ENCODE measurements around the gene SLC24A3. TPM values are rescaled to one million over a fixed set of nuclear protein-coding genes. Genes with fewer than 3 reads are reported as not detected.

The SLC24A3 gene
- total RNA-seq, 1 donor from 2014 or later = not detected

GRCh38 chr20:19599200-19599599 is 386.8 kb downstream of the SLC24A3 start:
- Mint-ChIP-seq H3K4me3 (ENCODE audit: low read depth) (no peak overlapping the region), H3K36me3 (ENCODE audit: low read depth) (no peaks in the 10 kb centered on the region), H3K4me1 (ENCODE audit: low read depth) (no peaks in the 10 kb centered on the region), H3K9me3 (no peaks in the 10 kb centered on the region), H3K27ac (no peak overlapping the region), H3K27me3 (ENCODE audit: low read depth) (no peaks in the 10 kb centered on the region)
- no peak for DNase-seq (ENCODE audit: low spot score)
- intact Hi-C loops (cut with micrococcal nuclease) = no loop called here

- H3K27ac Mint-ChIP-seq = no peak overlapping the region
- no peak for DNase-seq (ENCODE audit: low spot score)
These were observed 387.6 kb downstream of the SLC24A3 start for GRCh38 chr20:19600042-19600441.

DNA sequence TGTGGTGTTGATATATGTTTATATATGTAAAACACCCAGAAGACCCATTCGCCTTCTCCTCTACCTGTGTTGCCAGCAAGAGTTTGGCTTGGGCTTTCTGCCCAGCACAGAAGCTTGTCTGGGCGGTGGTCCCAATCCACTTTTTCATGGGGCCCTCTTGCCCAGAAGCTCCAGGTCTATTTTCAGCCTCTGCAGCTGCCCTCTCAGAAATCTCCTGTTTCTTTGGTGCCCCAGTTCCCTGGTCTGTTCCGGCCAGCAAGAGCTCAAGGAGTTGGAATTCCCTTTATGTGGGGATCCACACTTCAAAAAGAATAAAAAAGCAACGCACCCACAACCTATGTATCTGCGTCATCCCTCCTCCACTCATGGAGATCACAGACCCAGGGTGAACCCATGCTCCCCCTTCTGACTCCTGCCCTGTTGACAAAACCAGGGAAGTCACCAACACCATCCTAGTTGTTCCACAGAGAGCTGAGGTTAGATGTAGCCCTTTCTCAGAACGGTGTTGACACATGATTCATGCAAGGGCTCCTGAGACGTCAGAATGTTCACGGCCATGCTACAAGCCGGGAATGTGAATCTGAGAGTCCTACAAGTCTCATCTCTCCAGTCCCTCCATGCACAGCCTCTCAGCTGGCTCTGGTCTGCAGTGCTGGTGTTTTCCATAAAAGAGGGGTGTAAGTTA is 388.8 kb downstream of the SLC24A3 start:
- no peaks in the 10 kb centered on the region for H3K9me3 Mint-ChIP-seq
- no peak overlapping the region for H3K4me3 Mint-ChIP-seq (ENCODE audit: low read depth)
- no peaks in the 10 kb centered on the region for H3K27me3 Mint-ChIP-seq (ENCODE audit: low read depth)
- H3K4me1 Mint-ChIP-seq (ENCODE audit: low read depth) = no peaks in the 10 kb centered on the region
- H3K36me3 Mint-ChIP-seq (ENCODE audit: low read depth) = no peaks in the 10 kb centered on the region
- DNase-seq (ENCODE audit: low spot score) = no peak
- intact Hi-C loops (cut with micrococcal nuclease) = no loop called here
- no peak overlapping the region for H3K27ac Mint-ChIP-seq

More at GRCh38 chr20:19600042-19600441, 387.6 kb downstream of the SLC24A3 start:
- Mint-ChIP-seq H3K4me3 (ENCODE audit: low read depth) (no peak overlapping the region), H3K4me1 (ENCODE audit: low read depth) (no peaks in the 10 kb centered on the region), H3K36me3 (ENCODE audit: low read depth) (no peaks in the 10 kb centered on the region), H3K27me3 (ENCODE audit: low read depth) (no peaks in the 10 kb centered on the region), H3K9me3 (no peaks in the 10 kb centered on the region)
- intact Hi-C loops (cut with micrococcal nuclease) = no loop called here

DNA sequence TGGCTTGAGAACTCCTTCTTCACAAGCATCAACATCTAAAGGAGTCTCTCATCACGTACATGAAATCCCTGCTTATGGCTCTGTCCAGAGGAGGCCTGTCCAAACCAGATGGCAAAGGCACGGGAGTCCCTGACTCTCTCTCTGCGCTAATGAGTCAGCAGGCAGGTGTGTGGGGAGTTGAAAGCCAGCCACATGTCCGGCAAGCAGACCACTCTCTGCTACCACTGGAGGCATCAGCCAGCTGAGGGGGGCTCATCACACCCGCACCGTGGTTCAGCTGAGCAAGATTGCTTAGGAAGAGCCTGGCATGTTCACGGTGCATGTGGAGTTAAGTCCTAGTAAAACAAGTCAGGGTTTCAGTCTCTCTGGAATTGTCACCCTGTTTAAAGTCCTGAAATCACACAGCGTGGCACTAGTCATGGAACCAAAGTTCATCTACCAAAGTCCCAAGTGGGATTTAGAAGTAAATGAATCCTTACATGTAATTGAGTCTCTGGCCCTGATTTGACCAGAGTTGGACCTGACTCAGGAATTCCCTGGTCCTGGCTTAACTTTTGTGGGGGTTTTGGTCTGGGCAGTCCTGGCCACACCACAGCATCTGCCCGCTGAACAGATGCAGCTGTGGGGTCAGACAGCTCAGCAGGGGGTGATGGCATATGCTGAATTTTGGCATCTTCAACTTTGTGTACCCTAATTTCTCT is 390.4 kb downstream of the SLC24A3 start:
- Mint-ChIP-seq H3K36me3 (ENCODE audit: low read depth) (no peaks in the 10 kb centered on the region), H3K4me3 (ENCODE audit: low read depth) (no peak overlapping the region), H3K27ac (no peak overlapping the region), H3K4me1 (ENCODE audit: low read depth) (peaks cover 8% of the 10 kb centered on the region), H3K27me3 (ENCODE audit: low read depth) (no peaks in the 10 kb centered on the region), H3K9me3 (no peaks in the 10 kb centered on the region)
- no peak for DNase-seq (ENCODE audit: low spot score)
- intact Hi-C loops (cut with micrococcal nuclease) = no loop called here

DNA sequence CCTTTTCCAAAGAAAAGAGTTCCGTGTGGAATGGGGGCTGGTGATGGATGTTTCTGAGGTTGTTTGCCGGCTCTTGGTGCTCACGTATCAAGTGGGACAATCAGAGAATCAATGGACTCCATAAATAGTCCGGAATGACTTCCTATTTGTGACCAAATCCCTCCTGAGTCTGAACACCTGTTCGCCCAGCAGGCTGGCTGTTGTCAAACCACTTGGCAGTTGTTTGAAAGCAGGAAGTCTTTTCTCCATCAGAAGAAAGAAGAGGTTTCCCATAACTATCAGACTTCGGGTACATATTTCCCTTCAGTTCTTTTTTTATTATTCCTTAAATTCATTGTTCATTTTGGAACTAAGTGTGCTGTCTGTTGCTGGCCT is 390.9 kb downstream of the SLC24A3 start:
- DNase-seq (ENCODE audit: low spot score) = no peak
- Mint-ChIP-seq H3K9me3 (no peaks in the 10 kb centered on the region), H3K4me1 (ENCODE audit: low read depth) (peaks cover 8% of the 10 kb centered on the region), H3K36me3 (ENCODE audit: low read depth) (no peaks in the 10 kb centered on the region), H3K27me3 (ENCODE audit: low read depth) (no peaks in the 10 kb centered on the region), H3K27ac (no peak overlapping the region), H3K4me3 (ENCODE audit: low read depth) (no peak overlapping the region)
- intact Hi-C loops (cut with micrococcal nuclease) = no loop called here

DNA sequence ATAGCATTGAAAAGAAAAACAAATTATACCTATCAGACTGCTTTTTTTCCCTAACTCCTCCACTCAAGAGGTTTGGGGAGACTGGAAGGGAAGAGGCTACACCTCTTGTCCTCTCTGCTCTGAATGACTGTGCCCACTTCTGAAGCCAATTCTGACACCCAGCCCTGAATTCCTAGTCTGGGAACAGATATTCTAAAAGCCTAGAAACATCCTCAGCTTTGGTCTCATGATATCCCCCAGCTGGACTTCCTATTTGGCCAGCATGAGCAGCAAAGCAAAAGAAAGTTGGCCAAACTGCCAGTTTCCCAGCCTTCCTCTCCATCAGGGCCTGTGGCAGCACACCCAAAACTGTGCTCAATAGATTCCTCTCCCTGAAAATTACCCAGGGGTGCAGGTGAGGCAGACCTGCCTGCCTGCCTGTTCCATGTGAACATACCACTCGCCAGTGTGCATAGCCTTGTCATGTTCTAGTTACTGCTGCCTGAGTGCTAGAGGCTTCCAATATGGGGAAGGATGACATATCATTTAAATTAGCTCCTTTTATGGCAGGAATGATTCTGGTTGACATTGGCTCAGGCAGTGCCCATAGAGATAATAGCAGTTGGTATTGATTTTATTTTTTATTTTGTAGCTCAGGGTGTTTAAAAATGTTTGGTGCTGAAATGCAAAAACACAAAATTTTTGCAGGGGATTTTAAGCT is 393.5 kb downstream of the SLC24A3 start:
- Mint-ChIP-seq H3K9me3 (no peaks in the 10 kb centered on the region), H3K27me3 (ENCODE audit: low read depth) (no peaks in the 10 kb centered on the region), H3K36me3 (ENCODE audit: low read depth) (no peaks in the 10 kb centered on the region), H3K4me3 (ENCODE audit: low read depth) (no peak overlapping the region), H3K4me1 (ENCODE audit: low read depth) (peaks cover 8% of the 10 kb centered on the region), H3K27ac (no peak overlapping the region)
- intact Hi-C loops (cut with micrococcal nuclease) = no loop called here
- DNase-seq (ENCODE audit: low spot score) = no peak

DNA sequence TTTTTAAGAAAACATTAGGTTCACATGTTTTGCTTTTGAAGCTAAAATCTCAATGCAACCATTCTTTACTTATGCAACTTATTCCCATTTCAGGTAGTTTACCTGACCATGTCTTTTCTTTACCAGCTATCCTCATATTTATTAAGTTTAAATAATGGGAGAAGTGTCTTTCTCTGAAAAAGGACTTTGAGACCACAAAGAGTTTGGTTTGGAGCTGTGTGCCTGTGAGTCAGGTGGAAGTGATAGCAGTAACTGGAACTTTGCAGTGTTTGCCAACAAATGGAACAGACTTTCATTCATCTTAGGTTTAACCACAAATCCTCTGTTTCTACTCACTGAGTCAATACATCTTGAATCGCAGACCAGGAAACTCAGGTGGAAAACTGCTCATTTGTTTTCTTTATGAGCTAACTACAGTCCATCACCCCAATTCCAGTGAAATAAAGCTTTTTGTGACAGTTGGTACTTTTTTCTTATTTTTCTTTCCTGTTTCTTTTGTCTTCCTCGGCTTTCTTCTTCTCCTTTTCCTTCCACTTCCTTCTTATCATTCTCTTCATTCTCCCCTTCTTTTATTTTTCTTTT is 397.3 kb downstream of the SLC24A3 start:
- intact Hi-C loops (cut with micrococcal nuclease) = no loop called here

GRCh38 chr20:19615629-19616028 is 403.2 kb downstream of the SLC24A3 start:
- Mint-ChIP-seq H3K27me3 (ENCODE audit: low read depth) (no peaks in the 10 kb centered on the region), H3K27ac (no peak overlapping the region), H3K4me3 (ENCODE audit: low read depth) (no peak overlapping the region), H3K4me1 (ENCODE audit: low read depth) (peaks cover 8% of the 10 kb centered on the region), H3K36me3 (ENCODE audit: low read depth) (no peaks in the 10 kb centered on the region), H3K9me3 (no peaks in the 10 kb centered on the region)
- intact Hi-C loops (cut with micrococcal nuclease) = no loop called here
- no peak for DNase-seq (ENCODE audit: low spot score)

More for the DNA sequence above, 397.3 kb downstream of the SLC24A3 start:
- DNase-seq (ENCODE audit: low spot score) = no peak
- H3K4me1 Mint-ChIP-seq (ENCODE audit: low read depth) = peaks cover 8% of the 10 kb centered on the region
- no peak overlapping the region for H3K27ac Mint-ChIP-seq
- no peaks in the 10 kb centered on the region for H3K9me3 Mint-ChIP-seq
- H3K27me3 Mint-ChIP-seq (ENCODE audit: low read depth) = no peaks in the 10 kb centered on the region
- H3K4me3 Mint-ChIP-seq (ENCODE audit: low read depth) = no peak overlapping the region
- no peaks in the 10 kb centered on the region for H3K36me3 Mint-ChIP-seq (ENCODE audit: low read depth)

DNA sequence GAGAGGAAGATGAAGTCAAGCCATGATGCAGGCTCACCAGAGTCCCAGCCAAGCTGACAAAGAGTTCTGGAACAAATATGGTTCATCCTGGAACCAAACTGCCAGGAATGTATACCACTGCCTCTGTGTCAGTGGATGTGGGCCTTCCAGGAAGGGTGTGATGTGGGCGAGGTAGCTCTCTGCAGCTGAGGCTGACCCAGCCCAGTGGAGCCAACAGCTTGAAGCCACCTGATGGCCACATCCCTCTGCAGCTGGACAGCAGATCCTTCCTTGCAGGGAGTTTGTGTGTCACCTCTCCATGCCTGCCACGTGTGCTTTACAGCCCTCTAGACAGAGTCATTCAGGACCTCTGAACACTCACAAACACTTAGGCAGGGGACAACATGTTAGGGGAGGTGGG is 403.6 kb downstream of the SLC24A3 start:
- Mint-ChIP-seq H3K36me3 (ENCODE audit: low read depth) (no peaks in the 10 kb centered on the region), H3K4me3 (ENCODE audit: low read depth) (no peak overlapping the region), H3K27me3 (ENCODE audit: low read depth) (no peaks in the 10 kb centered on the region), H3K27ac (no peak overlapping the region), H3K4me1 (ENCODE audit: low read depth) (peaks cover 11% of the 10 kb centered on the region), H3K9me3 (no peaks in the 10 kb centered on the region)
- no peak for DNase-seq (ENCODE audit: low spot score)
- intact Hi-C loops (cut with micrococcal nuclease) = no loop called here

DNA sequence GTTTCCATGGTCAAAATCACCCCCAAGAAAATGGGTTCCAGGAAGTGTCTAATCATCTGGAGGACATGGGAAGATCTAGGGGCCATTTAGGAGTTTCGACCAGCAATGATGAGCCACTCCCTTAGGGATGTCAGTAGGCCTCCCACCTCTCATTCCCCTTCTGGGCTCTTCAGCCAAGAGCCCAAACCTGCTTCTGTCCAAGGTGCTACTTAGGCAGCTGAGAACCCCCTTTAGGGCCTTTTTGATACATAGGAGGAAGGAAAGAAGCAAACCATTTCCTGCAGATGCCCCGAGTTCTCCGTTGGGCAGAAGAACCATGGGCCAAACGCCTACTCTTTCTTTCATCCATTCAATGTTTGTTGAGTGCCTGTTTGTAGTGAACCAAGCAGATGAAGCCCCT is 404.2 kb downstream of the SLC24A3 start:
- Mint-ChIP-seq H3K9me3 (no peaks in the 10 kb centered on the region), H3K4me1 (ENCODE audit: low read depth) (peaks cover 15% of the 10 kb centered on the region), H3K36me3 (ENCODE audit: low read depth) (no peaks in the 10 kb centered on the region), H3K27ac (no peak overlapping the region), H3K27me3 (ENCODE audit: low read depth) (no peaks in the 10 kb centered on the region), H3K4me3 (ENCODE audit: low read depth) (no peak overlapping the region)
- intact Hi-C loops (cut with micrococcal nuclease) = no loop called here
- DNase-seq (ENCODE audit: low spot score) = no peak

- H3K36me3 Mint-ChIP-seq (ENCODE audit: low read depth) = no peaks in the 10 kb centered on the region
- H3K27me3 Mint-ChIP-seq (ENCODE audit: low read depth) = no peaks in the 10 kb centered on the region
- no peak overlapping the region for H3K27ac Mint-ChIP-seq
- no peaks in the 10 kb centered on the region for H3K9me3 Mint-ChIP-seq
- no peak overlapping the region for H3K4me3 Mint-ChIP-seq (ENCODE audit: low read depth)
- DNase-seq (ENCODE audit: low spot score) = no peak
- H3K4me1 Mint-ChIP-seq (ENCODE audit: low read depth) = peaks cover 20% of the 10 kb centered on the region
- intact Hi-C loops (cut with micrococcal nuclease) = no loop called here
These were observed 404.8 kb downstream of the SLC24A3 start for GRCh38 chr20:19617256-19617655.

- peaks cover 5% of the 10 kb centered on the region for H3K9me3 Mint-ChIP-seq
- intact Hi-C loops (cut with micrococcal nuclease) = no loop called here
- H3K4me3 Mint-ChIP-seq (ENCODE audit: low read depth) = no peak overlapping the region
- no peaks in the 10 kb centered on the region for H3K36me3 Mint-ChIP-seq (ENCODE audit: low read depth)
- no peaks in the 10 kb centered on the region for H3K27me3 Mint-ChIP-seq (ENCODE audit: low read depth)
- no peak overlapping the region for H3K27ac Mint-ChIP-seq
- peaks cover 20% of the 10 kb centered on the region for H3K4me1 Mint-ChIP-seq (ENCODE audit: low read depth)
- no peak for DNase-seq (ENCODE audit: low spot score)
These were observed 406.3 kb downstream of the SLC24A3 start for GRCh38 chr20:19618711-19619110.

Measured in activated T-helper 2 cell treated with anti-CD3 and anti-CD28 coated beads, Interferon-gamma antibody, Interleukin-2, Interleukin-4, amounts not matched to agents 10 μg/mL and 5 μg/mL and 100 μg/mL, durations not matched to agents 14 hours and 24 hours and 36 hours (primary cell).